ENCODE results near the gene MGME1.

Gene MGME1

GRCh38 chr20:17993546-17993945 is 24.7 kb downstream of the MGME1 start:
- no peak for DNase-seq

GRCh38 chr20:17995967-17996819 is 27.4 kb downstream of the MGME1 start:
- peak; percentile 76 for DNase-seq

GRCh38 chr20:17998446-17998845 is 29.6 kb downstream of the MGME1 start:
- no peak for DNase-seq

GRCh38 chr20:17999566-17999965 is 30.7 kb downstream of the MGME1 start:
- no peak for DNase-seq

- DNase-seq = no peak
These were observed 32.5 kb downstream of the MGME1 start for GRCh38 chr20:18001131-18001921.

GRCh38 chr20:18003897-18004296 is 35.1 kb downstream of the MGME1 start:
- no peak for DNase-seq

- DNase-seq = no peak
These were observed 35.7 kb downstream of the MGME1 start for GRCh38 chr20:18004384-18005031.

- no peak for DNase-seq
These were observed 36.6 kb downstream of the MGME1 start for GRCh38 chr20:18005170-18005989.

GRCh38 chr20:18005990-18006364 is 37.2 kb downstream of the MGME1 start:
- no peak for DNase-seq

- no peak for DNase-seq
These were observed 37.9 kb downstream of the MGME1 start for GRCh38 chr20:18006684-18007083.

GRCh38 chr20:18007534-18008292 is 38.9 kb downstream of the MGME1 start:
- no peak for DNase-seq

GRCh38 chr20:18009116-18009515 is 40.3 kb downstream of the MGME1 start:
- DNase-seq = no peak

GRCh38 chr20:18011482-18011881 is 42.7 kb downstream of the MGME1 start:
- no peak for DNase-seq

GRCh38 chr20:18011951-18012645 is 43.3 kb downstream of the MGME1 start:
- DNase-seq = no peak

GRCh38 chr20:18012901-18013300 is 44.1 kb downstream of the MGME1 start:
- DNase-seq = no peak

- no peak for DNase-seq
These were observed 45.6 kb downstream of the MGME1 start for GRCh38 chr20:18014411-18014810.

GRCh38 chr20:18016772-18017171 is 48.0 kb downstream of the MGME1 start:
- no peak for DNase-seq

- DNase-seq = no peak
These were observed 49.3 kb downstream of the MGME1 start for GRCh38 chr20:18018100-18018499.

GRCh38 chr20:18019068-18019467 is 50.2 kb downstream of the MGME1 start:
- DNase-seq = peak; percentile 3

GRCh38 chr20:18020931-18021330 is 52.1 kb downstream of the MGME1 start:
- no peak for DNase-seq

GRCh38 chr20:18024606-18025127 is 55.8 kb downstream of the MGME1 start:
- no peak for DNase-seq

Data from CD4-positive, alpha-beta T cell treated with Interleukin-4 for 4 hours (primary cell).